ENCODE measurements around the gene ADPRHL1. TPM values are rescaled to one million over a fixed set of nuclear protein-coding genes. Genes with fewer than 3 reads are reported as not detected.
"Not testable (repeated sequence)": the region's sequence is repeated elsewhere in the genome, so short reads cannot be mapped to it uniquely, and the experiment has no call there.

The ADPRHL1 gene
- total RNA-seq, 1 donor from 2014 or later, result 4.7 TPM

- no peak for DNase-seq (ENCODE audit: low spot score)
Measured at GRCh38 chr13:113477724-113478123, 24.4 kb upstream of the ADPRHL1 start.

GRCh38 chr13:113476811-113477210 is 23.5 kb upstream of the ADPRHL1 start:
- DNase-seq (ENCODE audit: low spot score), result no peak

- DNase-seq (ENCODE audit: low spot score), result no peak
Measured at GRCh38 chr13:113475911-113476310, 22.6 kb upstream of the ADPRHL1 start.

GRCh38 chr13:113475280-113475679 is 22.0 kb upstream of the ADPRHL1 start:
- no peak for DNase-seq (ENCODE audit: low spot score)

- DNase-seq (ENCODE audit: low spot score), result no peak
Measured at GRCh38 chr13:113474179-113474578, 20.9 kb upstream of the ADPRHL1 start.

GRCh38 chr13:113472355-113473025 is 19.2 kb upstream of the ADPRHL1 start:
- DNase-seq (ENCODE audit: low spot score), result no peak

GRCh38 chr13:113471844-113472243 is 18.6 kb upstream of the ADPRHL1 start:
- no peak for DNase-seq (ENCODE audit: low spot score)

GRCh38 chr13:113470635-113471163 is 17.4 kb upstream of the ADPRHL1 start:
- DNase-seq (ENCODE audit: low spot score), result not testable (repeated sequence)

- DNase-seq (ENCODE audit: low spot score), result no peak
Measured at GRCh38 chr13:113470073-113470472, 16.8 kb upstream of the ADPRHL1 start.

- DNase-seq (ENCODE audit: low spot score), result no peak
Measured at GRCh38 chr13:113469582-113469981, 16.3 kb upstream of the ADPRHL1 start.

- no peak for DNase-seq (ENCODE audit: low spot score)
Measured at GRCh38 chr13:113468472-113469201, 15.3 kb upstream of the ADPRHL1 start.

- DNase-seq (ENCODE audit: low spot score), result no peak
Measured at GRCh38 chr13:113468029-113468428, 14.7 kb upstream of the ADPRHL1 start.

- DNase-seq (ENCODE audit: low spot score), result no peak
Measured at GRCh38 chr13:113466383-113466782, 13.1 kb upstream of the ADPRHL1 start.

- no peak for DNase-seq (ENCODE audit: low spot score)
Measured at GRCh38 chr13:113465300-113465699, 12.0 kb upstream of the ADPRHL1 start.

- DNase-seq (ENCODE audit: low spot score), result no peak
Measured at GRCh38 chr13:113464476-113464875, 11.2 kb upstream of the ADPRHL1 start.

GRCh38 chr13:113461022-113461751 is 7.9 kb upstream of the ADPRHL1 start:
- no peak for DNase-seq (ENCODE audit: low spot score)

GRCh38 chr13:113460599-113460998 is 7.3 kb upstream of the ADPRHL1 start:
- DNase-seq (ENCODE audit: low spot score), result no peak

- no peak for DNase-seq (ENCODE audit: low spot score)
Measured at GRCh38 chr13:113460064-113460555, 6.8 kb upstream of the ADPRHL1 start.

- no peak for DNase-seq (ENCODE audit: low spot score)
Measured at GRCh38 chr13:113458253-113459065, 5.2 kb upstream of the ADPRHL1 start.

GRCh38 chr13:113457510-113457909 is 4.2 kb upstream of the ADPRHL1 start:
- DNase-seq (ENCODE audit: low spot score), result no peak

GRCh38 chr13:113456116-113456702 is 2.9 kb upstream of the ADPRHL1 start:
- DNase-seq (ENCODE audit: low spot score), result no peak

Data from mucosa of gallbladder (tissue), 1 donor.